IMR-90 (cell line): Measurements from ENCODE around the gene MERTK. TPM values are rescaled to one million over a fixed set of nuclear protein-coding genes. Genes with fewer than 3 reads are reported as not detected.

Experiments
- ATAC-seq: fragments of 200-7000 bp; cut with Tn5 transposase; 2 replicates; pipeline ENCODE4 v1.9.1; 2020; ENCODE audit warnings: low read depth, mild to moderate bottlenecking, moderate library complexity
- BruUV-seq: library from RNA; stranded (reverse); fragments of 400-500 nt; replicated peaks from 2 replicates; lab custom pipeline; 2021; lab: Mats Ljungman, UMichigan
- CTCF ChIA-PET: fragments of 300-600 bp; formaldehyde crosslinking; extraction: SDS; loops from one replicate; lab custom pipeline; 2021; ENCODE audit warnings: antibody characterized with exemption; lab: Yijun Ruan, JAX
- POLR2A ChIA-PET: fragments of 300-600 bp; sonication (Branson Sonifier 250); formaldehyde crosslinking; loops from one replicate; lab custom pipeline; 2022; ENCODE audit warnings: antibody characterized with exemption; ENCODE audit not compliant: unreplicated experiment; lab: Charles Lee
- DNase-seq: peaks from one replicate; pipeline ENCODE4 v3.0.0; 2013
- H2AFZ ChIP-seq: replicated peaks from 2 replicates; pipeline ENCODE3; 2013; ENCODE audit warnings: low read length, mild to moderate bottlenecking; ENCODE audit not compliant: poor library complexity
- H2AK5ac ChIP-seq: 2 replicates; pipeline ENCODE4 v1.6.1; 2013; ENCODE audit warnings: low read depth, low read length, inconsistent platforms
- H2AK9ac ChIP-seq: replicated peaks from 2 replicates; pipeline ENCODE3; 2013; ENCODE audit warnings: mild to moderate bottlenecking, low read depth, low read length, moderate library complexity; ENCODE audit not compliant: poor library complexity
- H2BK120ac ChIP-seq: 2 replicates; pipeline ENCODE4 v1.6.1; 2013; ENCODE audit warnings: low read depth, low read length, inconsistent platforms
- H2BK15ac ChIP-seq: 3 replicates; pipeline ENCODE4 v1.6.1; 2013; ENCODE audit warnings: low read depth, low read length, inconsistent platforms
- H2BK20ac ChIP-seq: 2 replicates; pipeline ENCODE4 v1.6.1; 2013; ENCODE audit warnings: low read depth, mild to moderate bottlenecking, inconsistent platforms, low read length, moderate library complexity
- H2BK5ac ChIP-seq: 2 replicates; pipeline ENCODE4 v1.6.1; 2013; ENCODE audit warnings: mild to moderate bottlenecking, low read depth, low read length, inconsistent platforms; ENCODE audit not compliant: poor library complexity, severe bottlenecking
- H3K14ac ChIP-seq: replicated peaks from 2 replicates; pipeline ENCODE4 v1.6.1; 2013; ENCODE audit warnings: low read depth, low read length, inconsistent platforms
- H3K18ac ChIP-seq: 2 replicates; pipeline ENCODE4 v1.6.1; 2013; ENCODE audit warnings: low read depth, low read length, control low read depth
- H3K23ac ChIP-seq: 2 replicates; pipeline ENCODE4 v1.6.1; 2013; ENCODE audit warnings: low read depth, low read length, inconsistent platforms
- H3K27ac ChIP-seq: 2 replicates; pipeline ENCODE4 v1.5.1; 2013; ENCODE audit warnings: mild to moderate bottlenecking, control low read depth, low read length; ENCODE audit not compliant: insufficient read depth
- H3K27me3 ChIP-seq: 2 replicates; pipeline ENCODE4 v1.6.1; 2013; ENCODE audit warnings: low read length; ENCODE audit not compliant: control insufficient read depth, insufficient read depth
- H3K36me3 ChIP-seq: 2 replicates; pipeline ENCODE4 v1.6.1; 2013; ENCODE audit warnings: low read length, mixed read lengths; ENCODE audit not compliant: control insufficient read depth, insufficient read depth
- H3K4ac ChIP-seq: 2 replicates; pipeline ENCODE4 v1.6.1; 2013; ENCODE audit warnings: low read depth, low read length, inconsistent platforms
- H3K4me1 ChIP-seq: 2 replicates; pipeline ENCODE4 v1.6.1; 2013; ENCODE audit warnings: low read length, mixed read lengths; ENCODE audit not compliant: control insufficient read depth, insufficient read depth
- H3K4me2 ChIP-seq: 2 replicates; pipeline ENCODE4 v1.6.1; 2013; ENCODE audit warnings: low read depth, mild to moderate bottlenecking, control low read depth, low read length, moderate library complexity
- H3K4me3 ChIP-seq: 2 replicates; pipeline ENCODE4 v1.5.1; 2013; ENCODE audit warnings: low read depth, mild to moderate bottlenecking, control low read depth, low read length, moderate library complexity; ENCODE audit not compliant: insufficient read depth
- H3K56ac ChIP-seq: 2 replicates; pipeline ENCODE4 v1.6.1; 2013; ENCODE audit warnings: low read length, inconsistent platforms; ENCODE audit not compliant: insufficient read depth; ENCODE audit errors: extremely low read depth
- H3K79me1 ChIP-seq, 2 experiments: 2 replicates each; pipeline ENCODE4 v1.6.1; 2013; ENCODE audit warnings: low read length in 2 of 2, inconsistent platforms in 1 of 2, low read depth in 1 of 2
- H3K9ac ChIP-seq: 2 replicates; pipeline ENCODE4 v1.6.1; 2013; ENCODE audit warnings: low read depth, low read length, control low read depth
- H3K9me1 ChIP-seq: 2 replicates; pipeline ENCODE4 v1.6.1; 2013; ENCODE audit warnings: low read length, inconsistent platforms; ENCODE audit not compliant: insufficient read depth
- H3K9me3 ChIP-seq: 2 replicates; pipeline ENCODE4 v1.6.1; 2013; ENCODE audit warnings: low read length; ENCODE audit not compliant: control insufficient read depth, insufficient read depth
- H4K20me1 ChIP-seq: 2 replicates; pipeline ENCODE4 v1.6.1; 2013; ENCODE audit warnings: low read length, inconsistent platforms; ENCODE audit not compliant: insufficient read depth
- H4K5ac ChIP-seq: 2 replicates; pipeline ENCODE4 v1.6.1; 2013; ENCODE audit warnings: mild to moderate bottlenecking, low read depth, low read length, control low read depth
- H4K8ac ChIP-seq, 2 experiments: 2 replicates each; pipeline ENCODE4 v1.6.1; 2013; ENCODE audit warnings: low read depth in 2 of 2, low read length in 2 of 2, control low read depth in 1 of 2, inconsistent platforms in 1 of 2
- H4K91ac ChIP-seq: 2 replicates; pipeline ENCODE4 v1.6.1; 2013; ENCODE audit warnings: low read depth, low read length, inconsistent platforms; ENCODE audit not compliant: insufficient read depth
- BHLHE40 ChIP-seq: fragments of 150-350 bp; IDR thresholded peaks from 2 replicates; pipeline ENCODE4 v1.6.1; 2016; ENCODE audit warnings: mild to moderate bottlenecking, low read depth, low read length
- CEBPB ChIP-seq: IDR thresholded peaks from 2 replicates; pipeline ENCODE4 v1.6.1; 2012; ENCODE audit warnings: low read depth, low read length, improper control_type of control experiment
- CHD1 ChIP-seq: IDR thresholded peaks from 2 replicates; pipeline ENCODE4 v1.6.1; 2012; ENCODE audit warnings: low read depth, low read length, improper control_type of control experiment
- CTCF ChIP-seq: conservative IDR thresholded peaks from 2 replicates; pipeline ENCODE4 v1.5.1; 2012; ENCODE audit warnings: mild to moderate bottlenecking, low read depth, low read length, improper control_type of control experiment
- FOS ChIP-seq: fragments of 150-350 bp; IDR thresholded peaks from 2 replicates; pipeline ENCODE4 v1.6.1; 2016; ENCODE audit warnings: low read depth, low read length
- MAFK ChIP-seq: IDR thresholded peaks from 2 replicates; pipeline ENCODE4 v1.6.1; 2012; ENCODE audit warnings: low read depth, low read length, improper control_type of control experiment
- MAZ ChIP-seq: IDR thresholded peaks from 2 replicates; pipeline ENCODE4 v1.6.1; 2012; ENCODE audit warnings: low read depth, mild to moderate bottlenecking, low read length, improper control_type of control experiment, moderate library complexity, borderline replicate concordance
- MXI1 ChIP-seq: IDR thresholded peaks from 2 replicates; pipeline ENCODE4 v1.6.1; 2012; ENCODE audit warnings: low read depth, mild to moderate bottlenecking, low read length, moderate library complexity, borderline replicate concordance
- NFE2L2 ChIP-seq: fragments of 150-350 bp; IDR thresholded peaks from 2 replicates; pipeline ENCODE4 v1.6.1; 2016; ENCODE audit warnings: low read depth, mild to moderate bottlenecking, low read length
- POLR2A ChIP-seq: IDR thresholded peaks from 2 replicates; pipeline ENCODE4 v1.6.1; 2012; ENCODE audit warnings: mild to moderate bottlenecking, low read depth, low read length
- RAD21 ChIP-seq: IDR thresholded peaks from 2 replicates; pipeline ENCODE4 v1.6.1; 2012; ENCODE audit warnings: low read length, improper control_type of control experiment
- RCOR1 ChIP-seq: IDR thresholded peaks from 2 replicates; pipeline ENCODE4 v1.6.1; 2012; ENCODE audit warnings: mild to moderate bottlenecking, low read length, improper control_type of control experiment; ENCODE audit not compliant: insufficient replicate concordance
- RFX5 ChIP-seq: IDR thresholded peaks from 2 replicates; pipeline ENCODE4 v1.8.0; 2012; ENCODE audit warnings: low read depth, mild to moderate bottlenecking, low read length, moderate library complexity
- SMC3 ChIP-seq: fragments of 150-350 bp; IDR thresholded peaks from 2 replicates; pipeline ENCODE4 v1.6.1; 2016; ENCODE audit warnings: low read depth, mild to moderate bottlenecking, antibody characterized with exemption, low read length, moderate library complexity
- USF2 ChIP-seq: fragments of 150-350 bp; IDR thresholded peaks from 2 replicates; pipeline ENCODE4 v1.6.1; 2017; ENCODE audit warnings: mild to moderate bottlenecking, antibody characterized with exemption, low read length, low read depth
- WGBS, 2 experiments: methylation state at CpG; one replicate each; pipeline versions ENCODE4 v1.1.5 to v1.1.7; 2013; ENCODE audit warnings: missing lambda C conversion rate in 2 of 2; ENCODE audit not compliant: insufficient read length in 1 of 2; ENCODE audit errors: extremely low coverage in 2 of 2; 5-methylcytosine and 5-hydroxymethylcytosine counted together
- dilution Hi-C: fragments of 300-500 bp; cut with HindIII; formaldehyde crosslinking; loops from one replicate; pipeline ENCODE4 v1.14.3; 2018; ENCODE audit warnings: low sequenced_read_pairs; ENCODE audit not compliant: unreplicated experiment
- in situ Hi-C: fragments of 300-500 bp; cut with MboI; formaldehyde crosslinking; loops from 3 replicates; pipeline ENCODE4 v1.14.3; 2019; ENCODE audit warnings: low sequenced_read_pairs, inconsistent platforms, mixed read lengths
- intact Hi-C: fragments of 100-400 bp; cut with micrococcal nuclease; formaldehyde crosslinking; loops from 2 replicates; pipeline ENCODE4 v1.10.0; 2022
- polyA plus RNA-seq, 3 experiments: library from polyadenylated mRNA; depleted of rRNA; stranded (reverse); fragments of >200 nt; gene quantifications; 2 replicates each; pipeline ENCODE4 v1.2.3, GENCODE V29; 2012; ENCODE audit warnings: low replicate concordance in 1 of 3
- total RNA-seq: library from RNA; depleted of rRNA; stranded (reverse); fragments of >200 nt; gene quantifications from 2 replicates; pipeline ENCODE4 v1.2.3, GENCODE V29; 2012
- TF ChIP-seq, protein P1 (sequence below): fragments of 150-350 bp; IDR thresholded peaks from 2 replicates; pipeline ENCODE4 v1.6.1; 2016; ENCODE audit warnings: low read depth, mild to moderate bottlenecking, low read length, moderate library complexity, borderline replicate concordance

The MERTK gene
- total and polyA plus RNA-seq, 2 of the 4 experiments (the other 2 are of a cell fraction), result 0.36 to 0.62 TPM

- POLR2A ChIA-PET, result no interaction called here
- CTCF ChIA-PET, result interaction anchor here (0.6 kb wide), 1 partner anchor 38 kb away, joined by 3 read pairs; no protein-coding TSS in a partner anchor
- H3K9me3 ChIP-seq, result no peaks in the 10 kb centered on the region
Observed at GRCh38 chr2:111995148-111995547, 96.7 kb downstream of the MERTK start.

More at GRCh38 chr2:111995148-111995547, 96.7 kb downstream of the MERTK start:
- Histone ChIP-seq H3K9me1 (no peaks in the 10 kb centered on the region), H3K4me1 (no peaks in the 10 kb centered on the region), H4K20me1 (no peaks in the 10 kb centered on the region), H2AFZ (no peak overlapping the region), H2AK5ac (no peak overlapping the region), H2BK20ac (no peak overlapping the region), H3K14ac (no peak overlapping the region), H3K4me2 (no peak overlapping the region), H3K36me3 (no peaks in the 10 kb centered on the region), H3K56ac (no peak overlapping the region), H2AK9ac (no peak overlapping the region), H3K9ac (no peak overlapping the region), H4K5ac (no peak overlapping the region), H4K8ac (no peak overlapping the region), H2BK15ac (no peak overlapping the region), H3K4ac (no peak overlapping the region), H3K79me1 (no peaks in the 10 kb centered on the region), H2BK5ac (no peak overlapping the region), H2BK120ac (no peak overlapping the region), H4K91ac (no peak overlapping the region), H3K23ac (no peak overlapping the region), H3K18ac (no peak overlapping the region), H3K27me3 (peaks cover 4% of the 10 kb centered on the region), H3K4me3 (no peak overlapping the region), H3K27ac (no peak overlapping the region)
- ATAC-seq, result no peak
- no peak for DNase-seq
- intact Hi-C loops, result no loop called here
- no TSS peak for BruUV-seq
- 63% methylated on average over 4 of the region's 5 CpGs; no CpG with 5 or more reads in 1 of the 2 experiments for WGBS, 2 experiments
- no peak for TF ChIP-seq RCOR1
- TF ChIP-seq BHLHE40, result no peak
- no peak for TF ChIP-seq SMC3
- TF ChIP-seq USF2, result no peak
- TF ChIP-seq, protein P1, sequence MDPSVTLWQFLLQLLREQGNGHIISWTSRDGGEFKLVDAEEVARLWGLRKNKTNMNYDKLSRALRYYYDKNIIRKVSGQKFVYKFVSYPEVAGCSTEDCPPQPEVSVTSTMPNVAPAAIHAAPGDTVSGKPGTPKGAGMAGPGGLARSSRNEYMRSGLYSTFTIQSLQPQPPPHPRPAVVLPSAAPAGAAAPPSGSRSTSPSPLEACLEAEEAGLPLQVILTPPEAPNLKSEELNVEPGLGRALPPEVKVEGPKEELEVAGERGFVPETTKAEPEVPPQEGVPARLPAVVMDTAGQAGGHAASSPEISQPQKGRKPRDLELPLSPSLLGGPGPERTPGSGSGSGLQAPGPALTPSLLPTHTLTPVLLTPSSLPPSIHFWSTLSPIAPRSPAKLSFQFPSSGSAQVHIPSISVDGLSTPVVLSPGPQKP, result no peak
- TF ChIP-seq MAZ, result no peak
- no peak for TF ChIP-seq RAD21
- TF ChIP-seq POLR2A, result no peak
- no peak for TF ChIP-seq CTCF
- no peak for TF ChIP-seq RFX5
- TF ChIP-seq CEBPB, result no peak
- no peak for TF ChIP-seq MXI1
- TF ChIP-seq FOS, result no peak
- no peak for TF ChIP-seq CHD1
- TF ChIP-seq NFE2L2, result no peak
- no peak for TF ChIP-seq MAFK
- in situ Hi-C loops, result no loop called here
- dilution Hi-C loops, result no loop called here
